ENCODE results near the gene PCDH9. TPM values are rescaled to one million over a fixed set of nuclear protein-coding genes. Genes with fewer than 3 reads are reported as not detected.

The PCDH9 gene
- total and polyA plus RNA-seq, 2 experiments from 2014 or later: 0.31 to 0.52 TPM

DNA sequence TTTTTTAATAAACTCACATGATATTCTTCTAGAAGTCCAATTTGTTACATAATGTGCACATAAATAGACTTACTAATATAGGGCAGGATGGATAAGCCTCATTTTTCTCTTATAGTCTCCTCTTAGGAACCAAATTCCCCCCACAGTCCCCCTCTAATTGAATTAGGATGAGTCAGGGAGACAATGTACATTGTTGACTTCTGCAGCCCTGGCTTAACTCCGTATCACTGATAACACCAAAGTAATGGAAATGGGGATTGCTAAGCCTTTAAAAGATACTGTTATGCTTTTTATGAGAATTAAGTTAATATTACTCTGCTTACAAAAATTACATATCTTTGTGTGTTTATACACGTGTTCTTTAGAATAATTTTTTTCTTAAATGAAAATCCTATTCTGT, 5.1 kb upstream of the PCDH9 start (continued):
- TF ChIP-seq, protein P1, sequence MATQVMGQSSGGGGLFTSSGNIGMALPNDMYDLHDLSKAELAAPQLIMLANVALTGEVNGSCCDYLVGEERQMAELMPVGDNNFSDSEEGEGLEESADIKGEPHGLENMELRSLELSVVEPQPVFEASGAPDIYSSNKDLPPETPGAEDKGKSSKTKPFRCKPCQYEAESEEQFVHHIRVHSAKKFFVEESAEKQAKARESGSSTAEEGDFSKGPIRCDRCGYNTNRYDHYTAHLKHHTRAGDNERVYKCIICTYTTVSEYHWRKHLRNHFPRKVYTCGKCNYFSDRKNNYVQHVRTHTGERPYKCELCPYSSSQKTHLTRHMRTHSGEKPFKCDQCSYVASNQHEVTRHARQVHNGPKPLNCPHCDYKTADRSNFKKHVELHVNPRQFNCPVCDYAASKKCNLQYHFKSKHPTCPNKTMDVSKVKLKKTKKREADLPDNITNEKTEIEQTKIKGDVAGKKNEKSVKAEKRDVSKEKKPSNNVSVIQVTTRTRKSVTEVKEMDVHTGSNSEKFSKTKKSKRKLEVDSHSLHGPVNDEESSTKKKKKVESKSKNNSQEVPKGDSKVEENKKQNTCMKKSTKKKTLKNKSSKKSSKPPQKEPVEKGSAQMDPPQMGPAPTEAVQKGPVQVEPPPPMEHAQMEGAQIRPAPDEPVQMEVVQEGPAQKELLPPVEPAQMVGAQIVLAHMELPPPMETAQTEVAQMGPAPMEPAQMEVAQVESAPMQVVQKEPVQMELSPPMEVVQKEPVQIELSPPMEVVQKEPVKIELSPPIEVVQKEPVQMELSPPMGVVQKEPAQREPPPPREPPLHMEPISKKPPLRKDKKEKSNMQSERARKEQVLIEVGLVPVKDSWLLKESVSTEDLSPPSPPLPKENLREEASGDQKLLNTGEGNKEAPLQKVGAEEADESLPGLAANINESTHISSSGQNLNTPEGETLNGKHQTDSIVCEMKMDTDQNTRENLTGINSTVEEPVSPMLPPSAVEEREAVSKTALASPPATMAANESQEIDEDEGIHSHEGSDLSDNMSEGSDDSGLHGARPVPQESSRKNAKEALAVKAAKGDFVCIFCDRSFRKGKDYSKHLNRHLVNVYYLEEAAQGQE (IDR thresholded peaks at IDR 0.05; ENCODE audit: unreplicated experiment): no peak
- TF ChIP-seq ZNF114 (CRISPR knock-in tag; IDR thresholded peaks at IDR 0.05) (no peak), EZH2phosphoT487 (IDR thresholded peaks at IDR 0.05; ENCODE audit: unreplicated experiment) (no peak)

- Histone ChIP-seq H3K4me2 (no peak overlapping the region), H3K27ac (ENCODE audit: low read depth) (no peak overlapping the region), H3K36me3 (ENCODE audit: insufficient read depth) (no peaks in the 10 kb centered on the region), H3K4me1 (ENCODE audit: insufficient read depth) (peaks cover 23% of the 10 kb centered on the region), H3K9me2 (ENCODE audit: insufficient read depth) (no peaks in the 10 kb centered on the region), H4K20me1 (replicated peaks; ENCODE audit: insufficient read depth) (no peaks in the 10 kb centered on the region), H3K4me3 (no peak overlapping the region), H2AFZ (no peak overlapping the region), H3K27me3 (ENCODE audit: insufficient read depth) (peaks cover 12% of the 10 kb centered on the region), H3K79me2 (replicated peaks; ENCODE audit: insufficient read depth) (no peaks in the 10 kb centered on the region), H3F3A (replicated peaks; ENCODE audit: low read depth) (no peaks in the 10 kb centered on the region)
- no peaks in the 10 kb centered on the region for H3K36me3 Mint-ChIP-seq (ENCODE audit: low read depth)
- H3K27ac Mint-ChIP-seq: no peak overlapping the region
- ATAC-seq: no peak
- H3K4me3 Mint-ChIP-seq: no peak overlapping the region
- H3K4me1 Mint-ChIP-seq: peaks cover 12% of the 10 kb centered on the region
- DNase-seq (ENCODE audit: low spot score): no peak
- peaks cover 3% of the 10 kb centered on the region for H3K27me3 Mint-ChIP-seq (ENCODE audit: insufficient read depth, low read depth, poor library complexity)
- H3K9me3 Mint-ChIP-seq: no peaks in the 10 kb centered on the region; the same call in 2 of the 3 replicates
- TF ChIP-seq JUNB (IDR thresholded peaks at IDR 0.05; ENCODE audit: unreplicated experiment) (no peak), NANOG (IDR thresholded peaks at IDR 0.05; ENCODE audit: borderline replicate concordance) (no peak), ZNF331 (CRISPR knock-in tag; IDR thresholded peaks at IDR 0.05; ENCODE audit: low read depth) (no peak), STAT1 (IDR thresholded peaks at IDR 0.05; ENCODE audit: unreplicated experiment) (no peak), ZNF462 (CRISPR knock-in tag; IDR thresholded peaks at IDR 0.05) (no peak), EZH2 (IDR thresholded peaks at IDR 0.05; ENCODE audit: low read depth, unreplicated experiment) (no peak)
- TF ChIP-seq, protein P1 (IDR thresholded peaks at IDR 0.05; ENCODE audit: unreplicated experiment): no peak
- TF ChIP-seq, protein P2, sequence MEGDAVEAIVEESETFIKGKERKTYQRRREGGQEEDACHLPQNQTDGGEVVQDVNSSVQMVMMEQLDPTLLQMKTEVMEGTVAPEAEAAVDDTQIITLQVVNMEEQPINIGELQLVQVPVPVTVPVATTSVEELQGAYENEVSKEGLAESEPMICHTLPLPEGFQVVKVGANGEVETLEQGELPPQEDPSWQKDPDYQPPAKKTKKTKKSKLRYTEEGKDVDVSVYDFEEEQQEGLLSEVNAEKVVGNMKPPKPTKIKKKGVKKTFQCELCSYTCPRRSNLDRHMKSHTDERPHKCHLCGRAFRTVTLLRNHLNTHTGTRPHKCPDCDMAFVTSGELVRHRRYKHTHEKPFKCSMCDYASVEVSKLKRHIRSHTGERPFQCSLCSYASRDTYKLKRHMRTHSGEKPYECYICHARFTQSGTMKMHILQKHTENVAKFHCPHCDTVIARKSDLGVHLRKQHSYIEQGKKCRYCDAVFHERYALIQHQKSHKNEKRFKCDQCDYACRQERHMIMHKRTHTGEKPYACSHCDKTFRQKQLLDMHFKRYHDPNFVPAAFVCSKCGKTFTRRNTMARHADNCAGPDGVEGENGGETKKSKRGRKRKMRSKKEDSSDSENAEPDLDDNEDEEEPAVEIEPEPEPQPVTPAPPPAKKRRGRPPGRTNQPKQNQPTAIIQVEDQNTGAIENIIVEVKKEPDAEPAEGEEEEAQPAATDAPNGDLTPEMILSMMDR (conservative IDR thresholded peaks at IDR 0.05; ENCODE audit: low read depth in 2 of 2): no peak
These were observed 2.2 kb upstream of the PCDH9 start for GRCh38 chr13:67232384-67232783.

Data from GM23338 (cell line).